PC-9 (cell line): ENCODE data around the gene DRAM1.

ENCODE experiments used
- CTCF ChIP-seq: fragments of 200-600 bp; sonication (generic); conservative IDR thresholded peaks from 2 replicates; pipeline ENCODE4 v1.6.1; 2017; ENCODE audit warnings: mixed run types, antibody characterized with exemption, mild to moderate bottlenecking, moderate library complexity
- EZH2 ChIP-seq: fragments of 200-600 bp; sonication (generic); IDR thresholded peaks from 2 replicates; pipeline ENCODE4 v1.8.0; 2017; ENCODE audit warnings: antibody characterized with exemption, low read depth

- TF ChIP-seq CTCF (no peak), EZH2 (no peak)
Observed at GRCh38 chr12:101850199-101850598, 27.2 kb upstream of the DRAM1 start.
